Kidney tubule cell (primary cell): ENCODE measurements around the gene AGO1.

Experiments
- DNase-seq: peaks from one replicate; pipeline ENCODE4 v3.0.0-alpha.2; 2018; ENCODE audit warnings: low spot score

The AGO1 gene

DNA sequence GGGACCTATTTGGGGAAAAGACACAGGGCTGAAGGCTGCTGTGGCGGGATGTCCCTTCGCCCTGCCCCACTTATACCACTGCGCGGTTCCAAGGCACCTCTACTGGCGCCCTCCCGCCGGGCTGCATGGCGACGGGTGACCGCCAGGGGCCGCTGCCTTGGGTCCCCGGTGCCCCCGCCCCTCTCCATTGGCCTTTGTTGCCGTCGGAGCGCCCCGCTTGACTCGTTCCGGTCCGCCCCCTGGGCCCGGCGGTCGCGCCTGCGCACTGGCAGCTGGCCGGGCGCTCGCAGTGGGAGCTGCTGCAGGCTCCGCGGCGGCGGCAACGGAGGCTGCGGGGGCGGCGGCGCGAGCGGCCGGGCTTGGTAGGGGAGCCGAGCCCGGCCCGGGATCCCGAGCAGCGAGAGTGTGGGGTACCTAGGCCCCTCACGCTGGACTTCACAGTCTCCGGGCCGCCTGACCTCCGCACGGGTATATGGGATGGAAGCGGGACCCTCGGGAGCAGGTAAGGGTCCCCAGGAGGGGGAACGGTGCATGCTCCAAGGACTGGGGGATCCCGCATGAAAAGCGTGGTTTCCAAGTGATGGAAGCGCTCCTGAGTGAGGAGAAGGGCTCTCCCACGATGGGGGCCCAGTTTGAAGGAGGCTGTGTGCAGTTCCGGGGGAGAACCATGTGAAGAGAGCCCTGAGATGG lies at the start of gene AGO1:
Gene AGO1, plus strand, starts transcription at position 265 of the 690 bp plus-strand sequence. Its CDS starts 213 bp downstream, at position 478.
- DNase-seq, result peak; percentile 92

DNA sequence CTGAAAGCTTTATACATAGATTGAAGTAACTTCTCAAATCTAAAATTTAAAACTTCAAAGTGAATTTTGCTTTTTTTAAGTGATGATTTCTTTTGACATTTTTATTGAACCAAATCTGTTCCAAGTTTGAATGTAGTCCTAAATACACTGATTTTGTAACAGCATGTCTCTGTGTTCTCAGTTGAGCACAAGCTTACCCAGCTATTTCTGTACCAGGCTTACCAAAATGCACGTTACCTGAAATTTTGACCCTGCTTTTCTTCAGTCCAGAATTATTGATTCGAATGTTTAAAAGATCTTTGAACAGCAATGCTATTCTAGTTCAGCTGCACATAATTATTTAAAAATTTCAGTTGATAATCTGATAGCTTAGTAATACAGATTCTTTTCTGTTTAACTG lies 49.6 kb upstream of the AGO1 start:
- no peak for DNase-seq

DNA sequence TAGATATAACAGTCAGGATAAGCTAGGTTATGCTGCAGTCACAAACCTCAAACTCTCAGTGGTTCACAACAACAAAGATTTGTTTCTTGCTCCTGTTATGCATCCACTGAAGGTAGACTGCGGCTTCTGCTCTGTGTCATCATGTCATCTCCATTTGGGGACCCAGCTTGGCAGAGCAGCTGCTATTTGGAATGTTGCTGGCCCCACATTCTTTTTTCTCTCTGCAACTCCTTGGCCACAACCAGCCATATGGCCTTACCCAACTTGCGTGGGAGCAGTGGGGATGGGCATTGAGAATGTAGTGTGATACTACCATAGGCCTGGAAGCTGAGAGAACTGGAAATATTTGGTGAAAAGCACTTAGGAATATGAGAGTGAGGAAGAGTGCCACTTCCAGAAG lies 48.8 kb upstream of the AGO1 start:
- DNase-seq, result no peak

DNA sequence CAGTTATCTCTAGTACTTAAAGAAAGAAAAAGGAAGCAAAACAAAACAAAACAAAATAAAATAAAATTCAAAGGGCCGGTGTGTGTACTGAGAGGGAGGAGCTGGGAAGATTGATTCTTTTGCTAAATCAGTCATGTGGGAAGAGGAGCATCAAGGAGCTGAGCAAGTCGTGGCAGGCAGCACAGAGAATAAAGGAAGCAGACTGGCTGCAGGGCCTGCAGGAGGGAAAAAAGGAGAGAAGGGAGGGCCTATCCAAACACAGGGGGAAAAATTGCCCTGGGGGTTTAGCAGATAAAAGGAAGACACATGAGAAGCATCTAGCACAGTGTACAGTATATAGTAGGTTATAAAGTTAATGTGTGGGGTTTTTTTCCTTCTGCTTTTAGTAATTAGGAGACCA lies 47.6 kb upstream of the AGO1 start:
- no peak for DNase-seq

DNA sequence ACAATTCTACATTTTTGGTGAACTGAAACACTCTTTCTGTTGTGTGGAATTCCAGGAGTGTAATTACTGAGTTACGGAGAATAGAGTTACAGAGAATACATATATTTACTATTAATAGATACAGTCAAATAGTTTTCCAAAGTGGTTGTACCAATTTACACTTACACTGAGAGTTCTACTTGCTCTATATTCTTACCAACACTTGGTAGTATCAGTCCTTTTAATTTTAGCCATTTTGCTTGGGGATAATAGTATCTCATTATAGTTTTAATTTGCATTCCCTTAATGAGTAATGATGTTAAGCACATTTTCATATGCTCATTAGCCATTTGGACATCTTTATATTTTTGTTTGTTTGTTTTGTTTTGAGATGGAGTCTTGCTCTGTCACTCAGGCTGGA lies 46.3 kb upstream of the AGO1 start:
- no peak for DNase-seq

DNA sequence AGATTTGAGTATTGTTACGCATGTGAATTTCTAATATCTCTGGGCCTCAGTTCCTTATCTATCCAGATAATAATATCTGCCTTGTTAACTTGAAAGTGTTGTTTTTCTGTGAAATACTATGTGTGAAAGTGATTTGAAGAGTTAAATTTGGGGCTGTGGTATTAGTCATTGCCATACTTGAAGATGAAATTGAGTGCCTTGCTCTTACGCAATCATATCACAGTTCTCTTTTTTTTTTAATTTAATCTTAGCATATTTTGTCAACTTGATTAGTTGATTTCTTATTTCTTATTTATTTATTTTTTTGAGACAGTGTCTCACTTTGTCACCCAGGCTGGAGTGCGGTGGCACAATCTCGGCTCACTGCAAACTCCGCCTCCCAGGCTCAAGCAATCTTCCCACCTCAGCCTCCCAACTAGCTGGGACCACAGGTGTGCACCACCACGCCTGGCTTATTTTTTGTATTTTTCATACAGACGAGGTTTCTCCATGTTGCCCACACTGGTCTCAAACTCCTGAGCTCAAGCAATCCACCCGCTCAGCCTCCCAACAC lies 44.2 kb upstream of the AGO1 start:
- no peak for DNase-seq

DNA sequence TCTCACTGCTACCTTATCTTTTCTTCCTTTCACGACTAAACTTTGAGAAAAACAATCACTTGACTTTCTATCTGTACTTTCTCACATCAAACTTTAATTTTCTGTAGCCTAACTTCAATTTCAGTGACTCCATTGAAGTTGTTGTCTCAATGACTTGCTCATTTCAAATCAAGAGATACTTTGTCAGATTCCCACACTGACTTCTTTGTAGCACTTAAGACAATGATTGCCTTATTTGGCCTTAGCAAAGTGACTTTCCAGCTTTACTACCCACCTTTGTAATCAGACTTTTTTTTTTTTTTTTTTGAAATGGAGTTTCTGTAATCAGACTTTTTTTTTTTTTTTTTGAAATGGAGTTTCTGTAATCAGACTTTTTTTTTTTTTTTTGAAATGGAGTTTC lies 38.2 kb upstream of the AGO1 start:
- no peak for DNase-seq

DNA sequence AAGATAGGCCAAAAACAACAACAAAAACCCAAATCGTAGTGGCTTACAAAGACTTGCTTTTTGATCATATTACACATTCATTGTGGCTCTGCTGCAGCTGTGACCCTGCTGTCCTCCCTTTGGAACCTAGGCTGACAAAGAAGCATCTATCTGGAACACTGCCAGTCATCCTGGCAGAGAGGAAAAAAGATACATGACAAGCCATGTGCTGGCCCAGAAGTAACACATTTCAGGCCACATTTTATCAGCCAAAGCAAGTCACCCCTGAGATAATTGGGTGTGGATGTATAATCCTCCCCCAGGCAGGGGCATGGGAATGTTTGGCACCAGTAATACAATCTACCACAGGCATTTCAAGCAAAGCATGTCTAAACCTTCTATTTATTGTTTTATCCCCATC lies 37.2 kb upstream of the AGO1 start:
- DNase-seq, result no peak

DNA sequence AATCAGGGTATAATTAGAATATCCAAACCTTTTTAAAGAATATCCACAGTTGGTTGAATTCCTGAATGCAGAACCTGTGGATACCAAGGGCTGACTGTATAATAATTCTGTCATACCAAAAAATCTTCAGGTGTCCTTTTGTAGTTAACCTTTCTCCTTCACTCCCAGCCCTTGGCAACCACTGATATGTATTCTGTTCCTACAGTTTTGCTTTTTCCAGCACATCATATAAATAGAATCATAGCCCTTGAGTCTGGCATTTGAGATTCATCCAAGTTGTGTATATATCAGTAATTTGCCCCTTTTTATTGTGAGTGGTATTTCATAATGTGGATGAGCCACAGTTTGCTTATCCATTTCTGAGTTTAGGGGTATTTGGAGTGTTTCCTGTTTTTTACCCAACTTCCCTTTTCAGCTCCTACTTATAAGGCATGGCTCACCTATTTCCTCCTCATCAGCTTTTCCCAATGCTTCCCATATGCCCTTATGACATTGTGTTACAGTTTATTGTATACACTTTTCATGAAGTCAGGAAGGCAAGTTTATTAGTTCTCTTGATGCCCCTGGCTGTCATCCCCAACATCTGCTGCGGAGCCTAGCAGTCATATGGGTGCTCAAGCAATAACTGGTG lies 35.0 kb upstream of the AGO1 start:
- DNase-seq, result no peak

DNA sequence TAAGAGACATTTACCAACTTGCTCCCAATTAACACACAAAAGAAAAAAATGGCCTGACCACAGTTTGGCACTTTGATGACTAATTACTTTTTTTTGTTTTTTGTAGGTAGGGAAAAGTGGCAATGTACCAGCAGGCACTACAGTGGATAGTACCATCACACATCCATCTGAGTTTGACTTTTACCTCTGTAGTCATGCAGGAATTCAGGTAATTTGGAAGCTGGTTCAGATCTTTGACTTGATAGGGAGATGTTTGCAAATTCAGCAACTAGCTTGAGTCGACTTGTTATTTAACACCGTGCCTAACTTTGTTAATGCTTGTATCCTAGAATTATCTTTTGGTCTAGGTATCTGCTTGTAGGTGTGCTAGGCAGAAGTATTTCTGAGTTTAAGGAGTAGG lies 33.0 kb upstream of the AGO1 start:
- DNase-seq, result no peak

DNA sequence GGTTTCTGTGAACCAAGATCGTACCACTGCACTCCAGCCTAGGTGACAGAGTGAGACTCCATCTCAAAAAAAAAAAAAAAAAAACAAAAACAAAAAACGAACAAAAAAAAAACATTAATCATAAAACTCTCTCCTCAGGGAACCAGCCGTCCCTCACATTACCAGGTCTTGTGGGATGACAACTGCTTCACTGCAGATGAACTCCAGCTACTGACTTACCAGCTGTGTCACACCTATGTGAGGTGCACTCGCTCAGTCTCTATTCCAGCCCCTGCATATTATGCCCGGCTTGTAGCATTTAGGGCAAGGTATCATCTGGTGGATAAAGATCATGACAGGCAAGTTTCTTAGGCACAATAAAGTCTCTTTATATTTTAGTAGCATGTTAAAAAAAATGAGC lies 32.3 kb upstream of the AGO1 start:
- no peak for DNase-seq

DNA sequence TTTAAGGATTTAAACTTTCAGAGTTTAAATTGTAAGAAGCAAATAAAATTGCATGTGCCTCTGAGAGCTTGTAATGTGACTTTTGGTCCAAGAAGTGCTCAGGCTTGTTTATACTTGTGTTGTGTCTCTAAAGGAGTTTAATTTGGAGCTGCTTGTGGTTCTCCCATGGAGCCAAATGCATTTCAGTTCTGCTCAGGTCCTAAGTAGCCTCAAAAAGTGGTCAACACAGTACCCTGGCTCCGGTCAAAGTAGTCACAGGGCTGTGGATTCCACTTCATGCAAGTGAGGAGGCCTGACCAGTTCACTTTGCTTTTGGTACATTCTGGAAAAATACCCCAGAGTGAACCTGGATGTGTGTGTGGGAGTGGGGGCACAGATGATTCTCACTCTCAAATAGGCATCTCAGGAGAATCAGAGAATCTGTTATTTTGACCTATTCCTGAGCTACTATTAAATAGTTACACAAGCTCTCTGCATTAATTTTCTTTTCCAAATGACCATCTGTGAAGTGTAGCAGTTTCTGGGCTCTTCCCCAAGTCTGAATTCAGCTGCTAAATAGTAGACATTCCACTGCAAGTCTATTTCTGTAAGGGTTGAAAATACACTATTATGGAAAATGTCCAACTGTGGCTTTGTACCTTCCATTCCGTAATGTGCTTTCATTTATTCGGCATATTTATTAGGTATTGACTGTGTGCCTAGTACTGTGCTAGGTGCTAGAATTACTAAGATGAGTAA lies 31.7 kb upstream of the AGO1 start:
- no peak for DNase-seq

DNA sequence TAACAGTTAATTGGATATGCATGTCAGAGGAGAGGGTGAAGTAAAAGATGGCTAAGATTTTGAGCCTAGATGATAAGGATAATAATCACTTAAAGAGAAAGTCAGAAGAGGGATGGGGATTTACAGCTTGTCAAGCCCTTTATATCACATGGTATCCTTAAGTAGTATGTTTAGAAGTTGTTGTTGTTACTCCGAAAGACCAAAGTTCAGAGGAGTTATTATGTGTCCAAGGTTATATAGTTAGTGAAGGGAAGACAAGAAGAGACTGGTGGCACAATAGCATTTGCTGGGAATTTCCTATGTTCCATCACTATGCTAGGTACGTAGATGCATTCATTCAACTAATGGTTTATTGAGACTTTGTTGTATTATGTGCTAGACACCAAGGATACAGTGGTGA lies 30.8 kb upstream of the AGO1 start:
- no peak for DNase-seq

DNA sequence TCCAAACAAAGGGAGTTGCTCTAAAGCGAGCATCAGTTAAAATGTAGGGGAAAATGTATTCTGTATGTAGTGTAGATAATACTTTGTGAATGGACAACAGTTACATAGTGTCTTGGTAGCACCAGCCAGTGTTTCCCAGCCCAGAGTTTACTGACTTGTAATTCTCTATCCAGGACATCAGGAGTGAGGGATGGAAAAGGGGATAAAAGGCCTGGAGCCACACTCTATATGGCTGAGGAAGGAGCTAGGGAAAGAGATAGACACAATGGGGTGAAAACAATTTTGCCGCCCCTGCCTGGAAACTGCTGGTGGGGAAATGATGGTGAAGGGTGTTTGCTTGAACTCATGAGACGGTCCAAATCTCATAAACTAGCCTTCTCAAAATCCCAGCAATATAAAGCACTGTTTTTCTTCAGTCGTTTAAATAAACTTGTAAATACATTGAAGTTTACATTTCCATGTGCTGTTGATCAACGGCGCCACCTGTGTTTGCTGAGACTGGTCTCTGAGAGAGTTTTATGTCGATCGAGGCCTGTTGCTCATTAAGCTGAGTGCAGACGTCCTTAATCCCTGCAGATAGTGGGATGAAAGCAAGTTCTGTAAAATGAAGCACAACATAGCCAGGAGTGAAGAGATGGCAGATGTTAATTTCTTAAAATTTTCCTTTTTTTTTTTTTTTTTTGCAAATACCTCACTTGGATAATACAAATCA lies 27.9 kb upstream of the AGO1 start:
- DNase-seq, result no peak

DNA sequence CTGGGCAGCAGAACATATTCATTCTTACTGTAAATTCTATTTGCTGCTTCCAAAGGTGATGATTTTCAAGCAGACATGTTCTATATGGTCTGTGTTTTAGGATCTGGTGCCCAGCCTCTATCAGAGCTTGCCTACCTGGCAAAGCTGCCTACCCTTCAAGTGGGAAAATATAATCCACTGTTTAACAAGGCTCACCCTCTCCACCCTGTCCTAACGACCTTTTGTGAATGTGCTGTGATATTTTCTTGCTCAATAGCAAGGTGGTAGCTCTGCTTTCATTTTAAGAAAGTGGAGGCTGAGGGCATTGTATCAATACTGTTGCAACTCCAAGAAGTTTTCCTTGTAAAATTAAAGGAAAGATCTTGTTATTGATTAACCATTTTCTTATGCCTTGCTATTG lies 26.0 kb upstream of the AGO1 start:
- DNase-seq, result no peak

DNA sequence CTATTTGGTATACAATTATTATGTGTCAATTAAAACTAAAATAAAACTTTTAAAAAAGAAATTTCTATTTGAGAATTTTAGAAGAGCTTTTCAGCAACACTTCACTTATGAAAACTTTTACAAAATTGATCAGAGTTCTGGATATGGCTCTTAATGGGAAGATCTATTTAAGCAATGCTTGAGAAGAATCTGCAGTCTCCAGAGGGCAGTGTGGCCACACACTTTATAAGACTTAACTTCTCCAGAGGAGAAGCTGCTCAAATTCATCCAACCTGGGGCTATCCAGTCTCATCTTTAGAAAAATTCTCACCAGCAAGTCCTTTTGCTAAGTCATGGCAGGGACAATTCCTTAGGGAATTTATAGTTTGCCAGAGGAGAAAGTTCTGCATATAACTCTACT lies 25.2 kb upstream of the AGO1 start:
- no peak for DNase-seq

DNA sequence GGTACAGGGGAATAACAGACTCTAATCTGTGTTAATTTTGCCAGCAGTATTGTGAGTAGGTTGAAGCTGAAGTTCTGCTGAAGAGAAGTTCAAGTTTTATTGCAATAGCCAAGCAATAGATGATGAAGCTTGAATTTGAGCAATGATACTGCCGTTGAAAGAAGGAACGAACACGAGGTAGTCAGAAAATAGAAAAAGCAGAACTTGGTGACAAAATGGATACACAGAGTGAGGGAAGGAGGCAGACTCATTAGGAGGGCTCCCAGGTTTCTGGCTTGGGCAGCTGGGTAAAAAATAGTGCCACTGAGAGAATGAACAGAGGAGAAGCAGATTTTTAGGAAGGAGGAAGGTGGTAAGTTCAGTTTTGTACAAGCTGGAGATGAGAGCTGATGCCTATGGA lies 22.3 kb upstream of the AGO1 start:
- no peak for DNase-seq

DNA sequence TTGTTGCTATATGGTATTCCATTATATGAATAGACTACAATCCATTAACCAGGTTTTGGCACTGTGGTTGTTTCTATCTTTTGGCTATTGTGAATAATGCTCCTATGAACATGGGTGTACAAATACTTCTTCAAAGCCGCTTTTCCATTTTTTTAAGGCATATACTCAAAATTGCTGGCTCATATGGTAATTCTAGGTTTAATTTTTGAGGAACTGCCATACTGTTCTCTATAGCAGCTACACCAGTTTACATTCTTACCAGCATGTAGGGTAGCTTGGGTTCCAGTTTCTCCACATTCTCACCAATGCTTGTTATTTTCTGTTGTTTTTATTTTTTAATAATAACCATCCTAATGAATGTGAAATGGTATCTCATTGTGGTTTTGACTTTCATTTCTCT lies 19.9 kb upstream of the AGO1 start:
- no peak for DNase-seq

DNA sequence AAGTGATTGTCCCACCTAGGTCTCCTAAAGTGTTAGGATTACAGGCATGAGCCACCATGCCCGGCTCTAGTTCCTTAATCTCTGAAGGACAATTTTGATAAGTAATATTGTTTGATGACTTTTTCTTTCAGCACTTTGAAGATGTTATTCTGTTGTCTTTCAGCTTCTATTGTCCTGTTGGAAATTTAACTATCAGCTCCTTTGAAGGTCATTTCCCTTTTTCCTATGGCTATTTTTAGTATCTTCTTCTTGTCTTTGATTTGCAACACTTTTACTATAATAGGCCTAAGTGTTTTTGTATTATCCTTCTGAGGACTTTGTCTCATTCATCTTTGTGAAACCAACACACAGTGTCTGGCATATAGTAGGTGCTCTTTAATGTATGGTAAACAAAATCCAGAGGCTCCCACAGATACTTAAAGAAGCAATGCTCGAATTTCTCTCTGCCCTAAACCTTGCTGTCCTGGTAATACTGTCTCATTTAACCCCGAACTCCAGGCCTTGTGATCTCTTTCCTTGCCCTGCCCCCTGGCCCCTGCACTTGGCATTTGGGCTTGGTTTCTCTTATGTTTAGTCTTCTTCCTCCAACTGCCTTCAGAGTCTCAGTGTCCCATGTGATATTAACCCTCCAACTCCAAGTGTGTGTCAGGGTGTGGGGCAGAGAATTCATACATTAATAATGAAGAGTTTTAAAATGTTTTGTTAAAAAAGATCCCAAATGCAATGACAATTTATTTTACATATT lies 19.0 kb upstream of the AGO1 start:
- no peak for DNase-seq

DNA sequence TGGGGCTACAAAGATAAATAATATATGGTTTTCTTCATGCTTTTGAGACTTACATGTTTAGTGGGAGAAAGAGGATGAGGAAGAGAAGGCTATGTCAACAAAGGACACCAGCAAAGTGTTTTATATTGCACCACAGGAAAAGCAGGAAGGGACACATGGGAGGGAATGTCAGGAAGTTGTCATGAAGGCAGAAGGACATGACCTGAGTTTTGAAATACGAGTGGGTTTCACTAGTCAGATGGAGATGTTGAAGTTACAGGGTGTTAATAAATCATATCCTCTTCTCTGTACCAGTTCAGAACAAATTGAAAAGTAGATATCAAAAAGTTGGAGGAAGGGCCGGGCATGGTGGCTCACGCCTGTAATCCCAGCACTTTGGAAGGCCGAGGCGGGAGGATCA lies 18.2 kb upstream of the AGO1 start:
- DNase-seq, result no peak

DNA sequence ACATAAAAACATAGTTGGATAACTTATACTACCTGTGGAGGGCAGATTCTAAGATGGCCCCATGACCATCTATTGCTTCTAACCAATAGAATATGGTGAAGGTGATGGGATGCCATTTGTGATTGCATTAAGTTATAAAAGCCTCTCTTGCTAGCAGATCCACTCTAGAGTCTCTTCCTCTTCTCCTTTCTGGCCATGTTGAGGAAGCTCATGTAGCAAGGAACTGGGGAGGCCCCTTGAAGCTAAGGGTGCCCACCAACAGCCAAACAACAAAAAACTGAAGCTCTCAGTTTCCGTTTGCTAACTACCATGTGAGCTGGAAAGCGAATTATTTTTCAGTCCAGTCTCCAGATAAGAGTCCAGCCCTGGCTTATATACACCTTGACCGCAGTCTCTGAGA lies 16.0 kb upstream of the AGO1 start:
- DNase-seq, result no peak
